GM19099 (cell line): ENCODE data around the gene MAMDC2.

Experiments
- POLR2A ChIP-seq: IDR thresholded peaks from 3 replicates; pipeline ENCODE4 v1.6.1; 2011; ENCODE audit warnings: low read depth; ENCODE audit not compliant: insufficient read length; ENCODE audit errors: extremely low read depth

The MAMDC2 gene

GRCh38 chr9:70147651-70148050 lies 104.0 kb downstream of the MAMDC2 start:
- no peak for TF ChIP-seq POLR2A

- TF ChIP-seq POLR2A, result no peak
These were observed 108.7 kb downstream of the MAMDC2 start for GRCh38 chr9:70152350-70152749.

GRCh38 chr9:70156729-70157128 lies 113.1 kb downstream of the MAMDC2 start:
- TF ChIP-seq POLR2A, result no peak

GRCh38 chr9:70159630-70160029 lies 116.0 kb downstream of the MAMDC2 start:
- no peak for TF ChIP-seq POLR2A

GRCh38 chr9:70160686-70161600 lies 117.3 kb downstream of the MAMDC2 start:
- TF ChIP-seq POLR2A, result no peak

GRCh38 chr9:70165006-70165602 lies 121.5 kb downstream of the MAMDC2 start:
- TF ChIP-seq POLR2A, result no peak

GRCh38 chr9:70168521-70168920 lies 124.9 kb downstream of the MAMDC2 start:
- no peak for TF ChIP-seq POLR2A

- no peak for TF ChIP-seq POLR2A
These were observed 125.6 kb downstream of the MAMDC2 start for GRCh38 chr9:70169222-70169621.

GRCh38 chr9:70170151-70170790 lies 126.6 kb downstream of the MAMDC2 start:
- TF ChIP-seq POLR2A, result no peak

GRCh38 chr9:70172532-70172931 lies 128.9 kb downstream of the MAMDC2 start:
- TF ChIP-seq POLR2A, result no peak

GRCh38 chr9:70177121-70177520 lies 133.5 kb downstream of the MAMDC2 start:
- TF ChIP-seq POLR2A, result no peak

- TF ChIP-seq POLR2A, result no peak
These were observed 149.1 kb downstream of the MAMDC2 start for GRCh38 chr9:70192707-70193106.

- TF ChIP-seq POLR2A, result no peak
These were observed 151.8 kb downstream of the MAMDC2 start for GRCh38 chr9:70195456-70195855.

- TF ChIP-seq POLR2A, result no peak
These were observed 153.8 kb downstream of the MAMDC2 start for GRCh38 chr9:70197216-70198044.
